Measurements from ENCODE around the gene IQCE.

- TF ChIP-seq CTCF (IDR thresholded peaks at IDR 0.05) = peak in 1 of 5 experiments; percentile 17
- no peak for TF ChIP-seq POLR2A (IDR thresholded peaks at IDR 0.05)
- no peak for TF ChIP-seq EP300 (IDR thresholded peaks at IDR 0.05)
Observed at GRCh38 chr7:2660359-2661095, 101.7 kb downstream of the IQCE start.
